Measurements from ENCODE around the gene BANP. TPM values are rescaled to one million over a fixed set of nuclear protein-coding genes. Genes with fewer than 3 reads are reported as not detected.

The BANP gene
- total and polyA plus RNA-seq, 4 donors = 7.4 to 35.6 (median 19.7) TPM

- no peak overlapping the region for H3K4me3 ChIP-seq (ENCODE audit: low read length in 2 of 2)
- no peak overlapping the region for H3K27ac ChIP-seq (ENCODE audit: low read depth in 1 of 2, low read length in 2 of 2)
- H3K9me3 ChIP-seq (ENCODE audit: control insufficient read depth, low read length) = no peaks in the 10 kb centered on the region
- no peak for ATAC-seq (ENCODE audit: low FRiP score)
- intact Hi-C loops (cut with DNase I) = no loop called here
- DNase-seq = no peak
- 97% methylated on average over 25 of the region's 25 CpGs for WGBS, 2 donors
- H3K4me1 ChIP-seq (ENCODE audit: control insufficient read depth in 1 of 2, insufficient read depth in 2 of 2, low read length in 2 of 2) = no peaks in the 10 kb centered on the region
- H3K27me3 ChIP-seq (ENCODE audit: control insufficient read depth in 1 of 2, insufficient read depth in 2 of 2, low read length in 1 of 2) = no peaks in the 10 kb centered on the region
- peaks cover 0 to 4% of the 10 kb centered on the region in 2 donors for H3K36me3 ChIP-seq (ENCODE audit: control insufficient read depth in 1 of 2, insufficient read depth in 2 of 2, low read length in 1 of 2)
These were observed 54.7 kb downstream of the BANP start for GRCh38 chr16:88005968-88006367.

DNA sequence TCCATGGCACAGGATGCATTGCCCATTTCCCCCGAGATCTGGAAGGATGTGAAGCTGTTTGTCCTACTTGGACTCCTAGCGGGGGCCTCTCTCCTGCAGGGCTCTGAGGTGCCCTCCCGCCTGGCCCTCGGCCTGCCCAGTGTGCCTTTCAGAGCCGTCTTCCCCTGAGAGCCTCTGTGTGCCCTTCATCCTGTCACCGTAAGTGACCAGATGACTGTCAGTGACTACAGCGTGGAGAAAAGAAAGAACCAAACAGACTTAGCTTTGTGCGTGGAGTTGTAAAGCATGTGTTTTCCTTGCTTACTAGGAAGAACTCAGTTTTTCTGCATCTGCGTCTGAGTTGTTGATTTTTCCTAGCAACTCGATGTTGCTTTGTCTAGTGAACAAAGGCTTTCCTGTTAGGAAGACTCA is 56.1 kb downstream of the BANP start:
- peaks cover 0 to 4% of the 10 kb centered on the region in 2 donors for H3K36me3 ChIP-seq (ENCODE audit: control insufficient read depth in 1 of 2, insufficient read depth in 2 of 2, low read length in 1 of 2)
- H3K4me3 ChIP-seq (ENCODE audit: low read length in 2 of 2) = no peak overlapping the region
- no peak overlapping the region for H3K27ac ChIP-seq (ENCODE audit: low read depth in 1 of 2, low read length in 2 of 2)
- no peaks in the 10 kb centered on the region for H3K27me3 ChIP-seq (ENCODE audit: control insufficient read depth in 1 of 2, insufficient read depth in 2 of 2, low read length in 1 of 2)
- no peaks in the 10 kb centered on the region for H3K4me1 ChIP-seq (ENCODE audit: control insufficient read depth in 1 of 2, insufficient read depth in 2 of 2, low read length in 2 of 2)
- WGBS, 2 donors = 87 to 89% methylated on average over 10 of the region's 10 CpGs
- intact Hi-C loops (cut with DNase I) = no loop called here
- no peak for DNase-seq
- no peaks in the 10 kb centered on the region for H3K9me3 ChIP-seq (ENCODE audit: control insufficient read depth, low read length)
- ATAC-seq (ENCODE audit: low FRiP score) = no peak

GRCh38 chr16:88008840-88009239 is 57.6 kb downstream of the BANP start:
- Histone ChIP-seq H3K9me3 (ENCODE audit: control insufficient read depth, low read length) (no peaks in the 10 kb centered on the region), H3K27ac (ENCODE audit: low read depth in 1 of 2, low read length in 2 of 2) (no peak overlapping the region), H3K4me1 (ENCODE audit: control insufficient read depth in 1 of 2, insufficient read depth in 2 of 2, low read length in 2 of 2) (no peaks in the 10 kb centered on the region), H3K36me3 (ENCODE audit: control insufficient read depth in 1 of 2, insufficient read depth in 2 of 2, low read length in 1 of 2) (peaks cover 0 to 4% of the 10 kb centered on the region in 2 donors), H3K4me3 (ENCODE audit: low read length in 2 of 2) (no peak overlapping the region), H3K27me3 (ENCODE audit: control insufficient read depth in 1 of 2, insufficient read depth in 2 of 2, low read length in 1 of 2) (no peaks in the 10 kb centered on the region)
- intact Hi-C loops (cut with DNase I) = no loop called here
- no peak for ATAC-seq (ENCODE audit: low FRiP score)
- no peak for DNase-seq
- whole genome bisulfite sequencing, 2 donors = 85 to 87% methylated on average over 5 of the region's 5 CpGs

- no peaks in the 10 kb centered on the region for H3K9me3 ChIP-seq (ENCODE audit: control insufficient read depth, low read length)
- no peak for DNase-seq
- WGBS, 2 donors = 90 to 92% methylated on average over 7 of the region's 7 CpGs
- H3K36me3 ChIP-seq (ENCODE audit: control insufficient read depth in 1 of 2, insufficient read depth in 2 of 2, low read length in 1 of 2) = peaks cover 0 to 4% of the 10 kb centered on the region in 2 donors
- no peak overlapping the region for H3K27ac ChIP-seq (ENCODE audit: low read depth in 1 of 2, low read length in 2 of 2)
- no peaks in the 10 kb centered on the region for H3K4me1 ChIP-seq (ENCODE audit: control insufficient read depth in 1 of 2, insufficient read depth in 2 of 2, low read length in 2 of 2)
- intact Hi-C loops (cut with DNase I) = no loop called here
- no peak overlapping the region for H3K4me3 ChIP-seq (ENCODE audit: low read length in 2 of 2)
- no peak for ATAC-seq (ENCODE audit: low FRiP score)
- H3K27me3 ChIP-seq (ENCODE audit: control insufficient read depth in 1 of 2, insufficient read depth in 2 of 2, low read length in 1 of 2) = no peaks in the 10 kb centered on the region
These were observed 58.5 kb downstream of the BANP start for GRCh38 chr16:88009563-88010342.

DNA sequence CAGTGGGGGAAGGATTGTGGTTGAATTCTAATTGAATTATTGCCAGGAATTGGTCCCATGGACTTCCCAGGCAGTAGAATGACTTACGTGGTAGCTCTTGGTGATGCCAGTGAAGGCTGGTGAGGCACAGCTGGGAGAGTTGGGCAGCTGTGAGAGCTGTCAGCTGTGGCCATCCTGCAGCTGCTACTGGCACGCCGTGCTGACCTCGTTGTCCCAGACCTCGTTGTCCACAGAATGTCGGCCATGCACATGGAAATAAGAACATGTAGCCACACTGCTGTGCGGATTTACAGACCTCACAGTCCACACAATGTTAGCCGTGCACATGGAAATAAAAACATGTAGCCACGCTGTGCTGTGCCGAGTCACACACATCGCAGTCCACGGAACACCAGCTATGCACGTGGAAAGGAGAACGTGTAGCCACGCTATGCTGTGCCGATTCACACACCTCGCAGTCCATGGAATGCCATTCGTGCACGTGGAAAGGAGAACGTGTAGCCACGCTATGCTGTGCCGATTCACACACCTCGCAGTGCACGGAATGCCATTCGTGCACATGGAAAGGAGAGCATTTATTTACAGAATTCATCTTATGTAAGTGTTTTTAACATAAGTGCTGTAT is 59.2 kb downstream of the BANP start:
- H3K9me3 ChIP-seq (ENCODE audit: control insufficient read depth, low read length) = no peaks in the 10 kb centered on the region
- no peaks in the 10 kb centered on the region for H3K4me1 ChIP-seq (ENCODE audit: control insufficient read depth in 1 of 2, insufficient read depth in 2 of 2, low read length in 2 of 2)
- no peak overlapping the region for H3K27ac ChIP-seq (ENCODE audit: low read depth in 1 of 2, low read length in 2 of 2)
- ATAC-seq (ENCODE audit: low FRiP score) (no peak), DNase-seq (no peak)
- H3K36me3 ChIP-seq (ENCODE audit: control insufficient read depth in 1 of 2, insufficient read depth in 2 of 2, low read length in 1 of 2) = peaks cover 0 to 4% of the 10 kb centered on the region in 2 donors
- no peak overlapping the region for H3K4me3 ChIP-seq (ENCODE audit: low read length in 2 of 2)
- no peaks in the 10 kb centered on the region for H3K27me3 ChIP-seq (ENCODE audit: control insufficient read depth in 1 of 2, insufficient read depth in 2 of 2, low read length in 1 of 2)
- intact Hi-C loops (cut with DNase I) = no loop called here
- 92% methylated on average over 25 of the region's 25 CpGs for WGBS, 2 donors

- intact Hi-C loops (cut with DNase I) = no loop called here
- no peak for DNase-seq
- 87 to 89% methylated on average over 19 of the region's 19 CpGs for WGBS, 2 donors
These were observed 59.8 kb downstream of the BANP start for GRCh38 chr16:88010968-88011483.

GRCh38 chr16:88012360-88012759 is 61.1 kb downstream of the BANP start:
- ATAC-seq (ENCODE audit: low FRiP score) (no peak), DNase-seq (no peak)
- 93% methylated on average over 10 of the region's 10 CpGs for WGBS, 2 donors
- H3K9me3 ChIP-seq (ENCODE audit: control insufficient read depth, low read length) = no peaks in the 10 kb centered on the region
- H3K27ac ChIP-seq (ENCODE audit: low read depth in 1 of 2, low read length in 2 of 2) = no peak overlapping the region
- H3K27me3 ChIP-seq (ENCODE audit: control insufficient read depth in 1 of 2, insufficient read depth in 2 of 2, low read length in 1 of 2) = no peaks in the 10 kb centered on the region
- peaks cover 0 to 2% of the 10 kb centered on the region in 2 donors for H3K36me3 ChIP-seq (ENCODE audit: control insufficient read depth in 1 of 2, insufficient read depth in 2 of 2, low read length in 1 of 2)
- H3K4me1 ChIP-seq (ENCODE audit: control insufficient read depth in 1 of 2, insufficient read depth in 2 of 2, low read length in 2 of 2) = no peaks in the 10 kb centered on the region
- intact Hi-C loops (cut with DNase I) = no loop called here
- no peak overlapping the region for H3K4me3 ChIP-seq (ENCODE audit: low read length in 2 of 2)

More at GRCh38 chr16:88010968-88011483, 59.8 kb downstream of the BANP start:
- H3K27me3 ChIP-seq (ENCODE audit: control insufficient read depth in 1 of 2, insufficient read depth in 2 of 2, low read length in 1 of 2) = no peaks in the 10 kb centered on the region
- no peak for ATAC-seq (ENCODE audit: low FRiP score)
- no peak overlapping the region for H3K4me3 ChIP-seq (ENCODE audit: low read length in 2 of 2)
- no peak overlapping the region for H3K27ac ChIP-seq (ENCODE audit: low read depth in 1 of 2, low read length in 2 of 2)
- H3K4me1 ChIP-seq (ENCODE audit: control insufficient read depth in 1 of 2, insufficient read depth in 2 of 2, low read length in 2 of 2) = no peaks in the 10 kb centered on the region
- no peaks in the 10 kb centered on the region for H3K9me3 ChIP-seq (ENCODE audit: control insufficient read depth, low read length)
- H3K36me3 ChIP-seq (ENCODE audit: control insufficient read depth in 1 of 2, insufficient read depth in 2 of 2, low read length in 1 of 2) = peaks cover 0 to 3% of the 10 kb centered on the region in 2 donors

- Histone ChIP-seq H3K27me3 (ENCODE audit: control insufficient read depth in 1 of 2, insufficient read depth in 2 of 2, low read length in 1 of 2) (no peaks in the 10 kb centered on the region), H3K36me3 (ENCODE audit: control insufficient read depth in 1 of 2, insufficient read depth in 2 of 2, low read length in 1 of 2) (no peaks in the 10 kb centered on the region), H3K4me3 (ENCODE audit: low read length in 2 of 2) (no peak overlapping the region), H3K27ac (ENCODE audit: low read depth in 1 of 2, low read length in 2 of 2) (no peak overlapping the region), H3K4me1 (ENCODE audit: control insufficient read depth in 1 of 2, insufficient read depth in 2 of 2, low read length in 2 of 2) (no peaks in the 10 kb centered on the region), H3K9me3 (ENCODE audit: control insufficient read depth, low read length) (no peaks in the 10 kb centered on the region)
- ATAC-seq (ENCODE audit: low FRiP score) (no peak), DNase-seq (no peak)
- intact Hi-C loops (cut with DNase I) = no loop called here
- 90% methylated on average over 18 of the region's 18 CpGs for WGBS, 2 donors
These were observed 61.9 kb downstream of the BANP start for GRCh38 chr16:88013091-88013609.

Measured in aorta (tissue), 5 donors.